ENCODE measurements around the gene HS6ST3.
A peak's percentile ranks its signal among the peaks of the same experiment; 100 is the strongest.
"Not testable (repeated sequence)": the region's sequence is repeated elsewhere in the genome, so short reads cannot be mapped to it uniquely, and the experiment has no call there.

The HS6ST3 gene

DNA sequence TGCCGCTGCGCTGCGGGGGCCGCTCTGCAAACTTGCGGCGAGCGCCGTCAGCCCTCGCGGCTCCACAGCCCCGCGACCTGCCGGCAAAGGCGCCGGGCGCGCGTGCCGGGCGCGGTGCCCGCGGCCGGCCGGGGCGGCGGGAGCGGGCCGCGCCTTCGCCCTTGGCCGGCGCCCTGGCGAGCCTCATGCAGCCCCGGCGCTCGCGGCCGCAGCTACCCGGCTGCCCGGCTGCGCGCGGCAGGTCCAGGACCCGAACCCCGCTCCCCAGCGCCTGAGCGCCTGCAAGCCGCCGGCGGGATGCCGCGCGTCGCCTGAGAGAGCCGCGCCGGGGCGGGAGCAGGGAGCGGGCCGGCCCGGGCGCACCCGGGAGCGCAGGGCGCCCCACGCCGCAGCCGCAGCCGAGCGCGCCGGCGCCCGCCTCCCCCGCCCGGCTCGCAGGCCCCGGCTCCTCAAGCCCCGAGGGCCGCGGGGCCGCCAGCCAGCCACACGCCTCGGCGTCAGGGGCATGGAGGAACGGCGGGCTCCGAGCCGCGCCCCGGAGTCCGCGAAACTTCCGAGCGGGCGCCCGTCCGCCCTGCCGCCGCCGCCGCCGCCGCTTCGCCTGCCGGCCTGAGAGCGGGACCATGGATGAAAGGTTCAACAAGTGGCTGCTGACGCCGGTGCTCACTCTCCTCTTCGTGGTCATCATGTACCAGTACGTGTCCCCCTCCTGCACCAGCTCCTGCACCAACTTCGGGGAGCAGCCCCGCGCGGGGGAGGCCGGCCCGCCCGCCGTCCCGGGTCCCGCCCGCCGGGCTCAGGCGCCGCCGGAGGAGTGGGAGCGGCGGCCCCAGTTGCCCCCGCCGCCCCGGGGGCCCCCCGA, 564 bp downstream of the HS6ST3 start:
- peak; percentile 67 for DNase-seq

DNA sequence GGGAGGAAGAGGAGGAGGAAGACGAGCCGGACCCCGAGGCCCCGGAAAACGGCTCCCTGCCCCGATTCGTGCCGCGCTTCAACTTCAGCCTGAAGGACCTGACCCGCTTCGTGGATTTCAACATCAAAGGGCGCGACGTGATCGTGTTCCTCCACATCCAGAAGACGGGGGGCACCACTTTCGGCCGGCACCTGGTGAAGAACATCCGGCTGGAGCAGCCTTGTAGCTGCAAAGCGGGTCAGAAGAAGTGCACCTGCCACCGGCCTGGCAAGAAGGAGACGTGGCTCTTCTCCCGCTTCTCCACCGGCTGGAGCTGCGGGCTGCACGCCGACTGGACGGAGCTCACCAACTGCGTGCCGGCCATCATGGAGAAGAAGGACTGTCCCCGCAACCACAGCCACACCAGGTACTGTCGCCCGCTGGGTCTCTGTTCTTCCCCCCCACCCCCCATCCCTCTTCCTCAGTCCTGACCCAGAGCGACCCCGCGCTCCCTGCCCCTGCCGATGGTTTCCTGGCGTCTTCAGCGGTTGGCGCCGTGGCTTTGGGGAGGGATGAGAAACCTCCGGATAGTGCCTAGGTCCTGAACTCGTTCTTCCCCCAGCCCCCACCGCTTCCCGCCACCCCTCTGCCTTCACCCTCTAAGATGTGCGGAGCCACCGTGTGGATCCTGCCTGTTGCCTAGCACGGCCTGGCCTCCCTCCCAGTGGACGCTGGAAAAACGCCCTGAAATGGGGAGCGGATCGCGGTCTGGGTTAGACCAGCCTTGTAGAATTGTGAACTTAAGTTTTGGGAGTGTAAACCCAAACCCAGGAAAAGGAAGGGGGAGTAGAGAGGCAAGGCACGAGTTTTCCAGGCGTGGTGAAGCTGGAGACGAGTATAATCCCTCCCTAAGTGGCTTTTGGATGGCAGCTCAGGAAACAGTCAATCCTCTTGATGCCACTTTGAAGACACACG, 1.5 kb downstream of the HS6ST3 start:
- peak; percentile 59 for DNase-seq

DNA sequence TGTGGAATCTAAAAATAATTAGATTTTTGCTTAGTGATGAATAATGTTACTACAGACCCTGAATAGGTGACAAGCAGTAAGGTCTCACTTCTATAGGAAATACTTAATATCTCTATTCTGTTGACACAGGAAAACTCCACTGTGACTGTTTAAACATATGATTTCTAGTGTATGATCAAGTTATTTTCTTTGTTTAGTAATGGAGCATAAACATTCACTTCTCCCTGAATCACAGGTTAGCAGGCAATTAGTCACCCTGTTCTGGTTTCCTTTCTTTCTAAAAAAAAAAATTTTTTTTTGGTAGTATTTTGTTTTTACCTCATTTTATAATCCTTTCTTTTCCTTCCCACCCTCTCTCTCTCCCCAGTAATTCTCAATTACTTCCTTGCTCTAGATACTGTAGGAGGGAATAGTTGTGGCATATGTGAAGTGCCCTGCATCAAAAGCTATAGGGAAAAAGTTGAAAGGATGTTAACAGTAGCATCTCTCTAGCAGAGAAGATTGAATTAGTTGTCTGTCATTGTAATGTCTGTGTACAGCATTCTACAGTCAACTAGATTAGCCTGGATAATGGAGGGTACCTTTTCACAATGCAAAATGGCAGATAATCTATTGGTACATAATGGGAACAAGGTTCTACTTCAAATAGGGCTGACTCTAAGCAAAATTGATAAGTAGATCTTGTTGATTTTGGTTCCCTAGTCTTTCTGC, 3.5 kb downstream of the HS6ST3 start:
- no peak for DNase-seq

GRCh38 chr13:96100457-96101220, 10.7 kb downstream of the HS6ST3 start:
- DNase-seq, result no peak

DNA sequence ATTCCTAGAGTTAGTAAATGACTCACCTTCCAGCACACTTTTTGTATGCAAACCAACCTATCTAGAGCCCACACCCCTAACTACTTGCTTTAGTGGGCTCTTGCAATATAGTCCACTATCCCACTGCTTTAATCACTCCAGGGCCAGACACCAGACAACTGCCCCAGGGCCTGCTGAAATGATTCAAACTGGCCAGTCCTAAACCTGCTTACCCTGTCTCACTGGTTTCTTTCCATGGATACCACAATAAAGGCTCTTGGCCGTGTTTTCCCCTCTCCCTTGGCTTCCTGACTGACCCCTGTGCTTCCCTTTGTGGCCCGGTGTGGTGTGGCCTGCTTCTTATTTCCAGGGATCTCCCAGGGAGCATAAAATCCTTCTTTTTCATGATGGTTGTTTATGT, 14.6 kb downstream of the HS6ST3 start:
- no peak for DNase-seq

DNA sequence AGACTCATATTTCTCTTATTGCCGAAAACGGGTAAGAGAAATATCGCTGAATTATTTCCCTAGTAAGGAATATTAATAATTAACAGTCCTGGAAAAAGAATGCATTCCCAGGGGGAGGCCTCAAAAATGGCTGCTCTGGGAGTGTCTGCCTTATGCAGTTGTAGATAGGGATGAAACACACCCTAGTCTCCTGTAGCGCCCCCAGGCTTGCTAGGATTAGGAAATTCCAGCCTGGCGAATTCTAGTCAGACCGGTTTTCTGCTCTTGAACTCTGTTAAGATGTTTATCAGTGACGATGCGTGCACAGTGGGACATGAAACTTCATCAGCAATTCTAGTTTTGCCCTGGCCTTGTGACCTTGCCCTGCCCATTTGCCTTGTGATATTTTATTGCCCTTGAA, 18.2 kb downstream of the HS6ST3 start:
- not testable (repeated sequence) for DNase-seq

GRCh38 chr13:96109125-96109524, 19.2 kb downstream of the HS6ST3 start:
- no peak for DNase-seq

- no peak for DNase-seq
Observed at GRCh38 chr13:96112936-96113335, 23.0 kb downstream of the HS6ST3 start.

- not testable (repeated sequence) for DNase-seq
Observed at GRCh38 chr13:96115368-96115767, 25.5 kb downstream of the HS6ST3 start.

GRCh38 chr13:96119921-96120320, 30.0 kb downstream of the HS6ST3 start:
- no peak for DNase-seq

DNA sequence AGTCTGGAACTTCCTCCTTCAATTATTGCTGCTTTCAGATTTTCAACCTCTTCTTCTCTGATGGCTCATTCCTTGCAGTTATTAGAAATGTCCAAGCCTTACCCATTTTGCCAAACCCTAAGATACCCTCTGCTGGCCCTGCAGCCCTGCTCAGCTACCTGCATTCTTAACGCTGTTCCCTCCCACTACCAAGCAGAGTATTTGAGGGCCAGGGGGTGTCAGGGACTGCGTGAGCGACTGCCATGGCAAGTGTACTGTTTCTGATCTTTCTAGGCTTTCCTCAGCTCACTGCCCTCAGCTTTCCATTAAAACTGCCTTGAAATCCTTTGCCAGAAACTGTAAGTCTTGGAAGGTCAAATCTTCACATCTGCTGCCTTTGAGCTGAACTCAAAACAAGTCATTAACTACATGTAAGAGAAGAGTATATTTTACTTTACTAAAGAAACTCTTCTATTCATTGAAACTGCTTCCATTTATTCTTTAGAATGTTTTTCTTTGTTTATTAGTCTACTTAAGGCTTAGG, 41.0 kb downstream of the HS6ST3 start:
- DNase-seq, result no peak

GRCh38 chr13:96141032-96141431, 51.1 kb downstream of the HS6ST3 start:
- DNase-seq, result no peak

DNA sequence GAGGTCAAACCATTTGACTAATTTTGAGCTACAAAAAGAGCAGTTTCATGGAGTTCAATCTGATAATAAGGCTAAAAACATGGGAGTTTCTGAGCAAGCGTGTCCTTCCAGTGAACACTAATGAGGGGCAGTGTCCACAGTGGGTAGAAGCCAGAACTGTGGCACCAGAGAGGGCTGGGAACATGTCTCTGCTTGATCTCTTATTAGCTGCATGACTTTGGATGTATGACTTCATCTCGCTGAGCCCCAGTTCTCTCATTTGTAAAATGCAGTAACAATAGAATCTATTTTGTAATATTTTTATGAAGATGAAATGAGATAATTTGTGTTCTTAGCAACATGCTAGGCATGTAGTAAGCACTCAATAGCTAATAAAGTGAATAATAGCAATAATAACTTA, 69.8 kb downstream of the HS6ST3 start:
- no peak for DNase-seq

- DNase-seq, result no peak
Observed at GRCh38 chr13:96161141-96161540, 71.2 kb downstream of the HS6ST3 start.

- DNase-seq, result no peak
Observed at GRCh38 chr13:96165840-96166239, 75.9 kb downstream of the HS6ST3 start.

- DNase-seq, result no peak
Observed at GRCh38 chr13:96172066-96172465, 82.2 kb downstream of the HS6ST3 start.

DNA sequence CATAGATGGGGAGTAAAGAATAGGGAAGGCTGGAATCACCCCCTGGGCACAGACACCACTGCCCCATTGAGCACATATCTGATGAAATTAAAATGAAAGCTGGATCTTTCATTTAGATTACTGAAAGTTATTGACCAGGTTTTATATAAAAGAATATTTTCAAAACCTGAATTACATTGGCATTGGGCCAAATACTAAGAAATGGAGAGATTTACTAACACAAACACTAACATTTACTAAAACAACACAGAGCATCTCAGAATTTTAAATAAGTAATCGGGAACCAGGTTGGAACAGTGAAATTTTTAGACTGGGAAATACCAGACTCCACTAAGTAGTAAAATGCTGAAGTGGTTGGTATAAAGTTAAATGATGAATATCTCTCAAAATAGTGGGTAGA, 88.9 kb downstream of the HS6ST3 start:
- no peak for DNase-seq

DNA sequence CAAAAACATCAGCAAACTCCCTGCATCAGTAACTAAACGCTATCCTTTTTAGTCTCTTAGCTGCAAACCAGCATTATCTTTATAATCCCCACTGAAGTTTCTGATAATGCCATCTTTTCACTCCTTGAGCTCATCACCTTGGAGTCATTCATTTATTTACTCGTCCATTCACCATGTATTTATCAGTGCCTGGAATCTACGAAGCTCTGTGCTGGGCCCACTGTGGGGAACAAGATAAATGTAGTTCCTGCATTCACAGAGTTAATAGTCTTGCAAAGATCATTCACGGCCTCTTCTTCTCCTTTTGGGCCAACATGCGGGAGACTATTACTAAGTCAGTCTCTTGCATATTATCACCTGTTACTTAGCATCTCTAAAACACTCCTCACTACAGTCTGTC, 89.4 kb downstream of the HS6ST3 start:
- DNase-seq, result no peak

DNA sequence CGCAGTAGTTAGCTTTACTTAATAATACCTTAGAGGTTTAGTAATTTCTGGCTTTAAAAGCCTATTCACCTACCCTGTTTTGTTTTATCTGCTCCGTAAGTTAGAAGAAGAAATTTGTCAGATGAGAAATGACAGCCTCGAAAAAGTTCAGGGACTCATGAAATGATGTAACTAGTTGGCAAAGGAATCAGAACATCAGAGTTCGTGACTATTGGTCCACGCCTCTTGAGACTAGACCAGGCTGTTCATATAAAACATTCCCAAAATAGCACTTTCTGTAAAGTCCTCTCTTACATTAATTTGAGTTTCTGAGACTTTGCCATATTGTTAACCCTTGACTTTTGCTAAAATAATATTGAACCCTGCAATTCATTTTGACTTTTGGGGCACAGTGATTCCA, 92.0 kb downstream of the HS6ST3 start:
- DNase-seq, result no peak

- DNase-seq, result no peak
Observed at GRCh38 chr13:96185818-96186217, 95.9 kb downstream of the HS6ST3 start.

- DNase-seq, result no peak
Observed at GRCh38 chr13:96191367-96191766, 101.5 kb downstream of the HS6ST3 start.
